Measurements from ENCODE around the gene KIRREL3.

KIRREL3 gene

GRCh38 chr11:126426106-126426505 is 574.5 kb downstream of the KIRREL3 start:
- TF ChIP-seq GABPA (IDR thresholded peaks at IDR 0.05; ENCODE audit: low read depth) (no peak), CTCF (IDR thresholded peaks at IDR 0.05; ENCODE audit: insufficient read depth, low read length) (no peak), POLR2AphosphoS5 (IDR thresholded peaks at IDR 0.05; ENCODE audit: low read depth) (no peak), SPI1 (IDR thresholded peaks at IDR 0.05; ENCODE audit: borderline replicate concordance, low read depth) (no peak), REST (IDR thresholded peaks at IDR 0.05; ENCODE audit: insufficient replicate concordance, low read depth) (no peak)
- DNase-seq (ENCODE audit: low read depth in 1 of 2, low spot score in 1 of 2), result no peak
- H3K27ac ChIP-seq (replicated peaks), result no peak overlapping the region
- H3K27me3 ChIP-seq (ENCODE audit: insufficient read depth, poor library complexity, severe bottlenecking), result no peaks in the 10 kb centered on the region
- H3K4me3 ChIP-seq (replicated peaks; ENCODE audit: insufficient read depth, low read length), result no peak overlapping the region

- no peak overlapping the region for H3K4me3 ChIP-seq (replicated peaks; ENCODE audit: insufficient read depth, low read length)
- no peak overlapping the region for H3K27ac ChIP-seq (replicated peaks)
- no peak for TF ChIP-seq SPI1 (IDR thresholded peaks at IDR 0.05; ENCODE audit: borderline replicate concordance, low read depth)
- no peak for TF ChIP-seq CTCF (IDR thresholded peaks at IDR 0.05; ENCODE audit: insufficient read depth, low read length)
- no peak for TF ChIP-seq POLR2AphosphoS5 (IDR thresholded peaks at IDR 0.05; ENCODE audit: low read depth)
- no peak for TF ChIP-seq REST (IDR thresholded peaks at IDR 0.05; ENCODE audit: insufficient replicate concordance, low read depth)
- TF ChIP-seq GABPA (IDR thresholded peaks at IDR 0.05; ENCODE audit: low read depth), result no peak
- no peak for DNase-seq (ENCODE audit: low read depth in 1 of 2, low spot score in 1 of 2)
- H3K27me3 ChIP-seq (ENCODE audit: insufficient read depth, poor library complexity, severe bottlenecking), result no peaks in the 10 kb centered on the region
Measured at GRCh38 chr11:126424471-126425039, 576.0 kb downstream of the KIRREL3 start.

- Histone ChIP-seq H3K27me3 (ENCODE audit: insufficient read depth, poor library complexity, severe bottlenecking) (no peaks in the 10 kb centered on the region), H3K27ac (replicated peaks) (no peak overlapping the region), H3K4me3 (replicated peaks; ENCODE audit: insufficient read depth, low read length) (no peak overlapping the region)
- no peak for DNase-seq (ENCODE audit: low read depth in 1 of 2, low spot score in 1 of 2)
- no peak for TF ChIP-seq POLR2AphosphoS5 (IDR thresholded peaks at IDR 0.05; ENCODE audit: low read depth)
- TF ChIP-seq REST (IDR thresholded peaks at IDR 0.05; ENCODE audit: insufficient replicate concordance, low read depth), result no peak
- no peak for TF ChIP-seq GABPA (IDR thresholded peaks at IDR 0.05; ENCODE audit: low read depth)
- no peak for TF ChIP-seq SPI1 (IDR thresholded peaks at IDR 0.05; ENCODE audit: borderline replicate concordance, low read depth)
- TF ChIP-seq CTCF (IDR thresholded peaks at IDR 0.05; ENCODE audit: insufficient read depth, low read length), result no peak
Measured at GRCh38 chr11:126423743-126424142, 576.8 kb downstream of the KIRREL3 start.

All from HL-60 (cell line).